Stimulated activated CD4-positive, alpha-beta T cell treated with anti-CD3 and anti-CD28 coated beads, Interleukin-12 subunit alpha, Interleukin-12 subunit beta, amount 100 ng/mL, for 48 hours (primary cell): ENCODE data around the gene DHX35.
A peak's percentile ranks its signal among the peaks of the same experiment; 100 is the strongest.
"Not testable (repeated sequence)": the region's sequence is repeated elsewhere in the genome, so short reads cannot be mapped to it uniquely, and the experiment has no call there.

Experiments used
- DNase-seq, 3 donors: peaks; one replicate each; pipeline ENCODE4 v3.0.0-alpha.2; 2020; ENCODE audit warnings: low read depth in 2 of 3, low spot score in 1 of 3

Gene DHX35

DNA sequence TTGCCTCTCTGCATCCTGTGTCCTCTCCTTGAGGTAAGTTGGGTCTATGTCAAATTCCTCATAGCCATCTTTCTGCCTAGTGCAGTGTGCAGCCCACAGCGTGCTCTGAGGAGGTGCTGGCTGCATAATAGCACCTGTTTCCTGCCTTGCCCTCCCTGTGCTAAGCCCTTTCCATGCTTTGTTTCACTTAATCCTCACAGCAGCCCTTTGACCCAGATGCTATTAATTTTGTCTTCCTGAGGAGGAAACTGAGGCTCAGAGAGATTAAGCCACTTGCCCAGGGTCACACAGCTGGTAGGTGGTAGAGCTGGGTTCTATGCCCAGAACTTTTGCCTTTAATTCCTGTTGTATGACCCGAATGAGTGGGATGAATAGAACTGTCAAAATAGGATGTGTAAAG lies 22.5 kb upstream of the DHX35 start:
- no peak for DNase-seq

DNA sequence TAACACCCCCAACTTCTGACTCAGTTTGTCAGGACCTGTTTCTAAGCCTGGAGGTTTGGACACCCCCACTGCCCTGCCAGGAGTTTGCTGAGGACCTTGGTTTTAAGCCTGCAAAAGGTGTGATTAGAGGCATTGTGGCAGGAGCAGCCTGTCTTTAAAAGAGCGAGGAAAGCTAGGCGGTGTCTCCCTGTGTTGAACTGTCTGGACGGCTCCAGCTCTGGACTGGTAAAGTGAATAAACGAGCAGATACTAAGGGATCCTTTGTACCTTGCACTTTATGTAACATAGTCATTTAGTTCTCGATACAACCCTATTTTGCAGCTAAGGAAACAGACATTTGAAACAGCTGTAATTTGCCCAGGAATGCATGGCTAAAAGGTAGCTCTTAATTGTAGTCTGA lies 21.5 kb upstream of the DHX35 start:
- DNase-seq, result no peak

DNA sequence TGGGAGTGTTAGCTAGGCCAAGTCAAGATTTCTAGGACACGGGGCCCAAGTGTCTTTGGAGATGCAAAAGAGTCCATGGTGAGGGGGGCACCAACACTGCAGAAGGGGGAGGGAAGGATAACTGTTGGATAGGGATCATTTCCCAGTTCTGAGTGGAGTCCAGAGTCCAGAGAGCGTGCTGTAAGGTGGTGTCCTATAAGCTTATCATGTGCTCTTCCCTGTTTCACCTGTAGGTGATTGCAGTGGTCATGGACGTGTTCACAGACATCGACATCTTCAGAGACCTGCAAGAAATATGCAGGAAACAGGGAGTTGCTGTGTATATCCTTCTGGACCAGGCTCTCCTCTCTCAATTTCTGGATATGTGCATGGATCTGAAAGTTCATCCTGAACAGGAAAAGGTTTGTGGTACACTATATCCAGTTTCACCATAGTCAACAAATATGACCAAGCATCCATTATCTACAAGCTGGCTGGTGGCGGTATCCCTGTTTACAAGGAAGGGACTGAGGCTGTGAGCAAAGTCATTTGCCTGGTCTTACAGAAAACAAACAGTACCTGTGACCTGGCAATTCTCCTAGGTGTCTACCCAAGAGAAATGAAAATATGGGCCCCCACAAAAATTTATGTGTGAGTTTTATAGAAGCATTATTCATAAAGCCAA lies 20.3 kb upstream of the DHX35 start:
- DNase-seq, result no peak

DNA sequence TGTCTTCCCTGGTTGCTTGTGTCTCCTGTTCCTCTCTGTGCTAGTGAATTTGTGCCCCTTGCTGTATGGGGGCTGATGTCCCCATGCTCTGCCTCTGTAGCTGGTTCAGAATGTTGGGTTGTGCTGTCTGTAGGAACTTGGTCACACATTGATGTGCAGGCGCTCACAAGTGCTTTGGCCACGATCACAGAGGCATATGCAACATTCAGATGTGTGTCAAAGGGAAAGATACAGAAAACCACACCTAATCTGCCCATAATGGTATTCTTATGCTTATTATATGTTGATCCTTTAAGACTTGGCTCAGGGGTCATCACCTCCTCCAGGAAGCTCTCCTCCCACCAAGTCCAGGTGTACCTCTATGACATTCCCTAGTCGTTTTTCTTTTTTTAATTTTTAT lies 17.1 kb upstream of the DHX35 start:
- DNase-seq, result no peak

GRCh38 chr20:38946836-38947235 lies 15.3 kb upstream of the DHX35 start:
- DNase-seq, result no peak

DNA sequence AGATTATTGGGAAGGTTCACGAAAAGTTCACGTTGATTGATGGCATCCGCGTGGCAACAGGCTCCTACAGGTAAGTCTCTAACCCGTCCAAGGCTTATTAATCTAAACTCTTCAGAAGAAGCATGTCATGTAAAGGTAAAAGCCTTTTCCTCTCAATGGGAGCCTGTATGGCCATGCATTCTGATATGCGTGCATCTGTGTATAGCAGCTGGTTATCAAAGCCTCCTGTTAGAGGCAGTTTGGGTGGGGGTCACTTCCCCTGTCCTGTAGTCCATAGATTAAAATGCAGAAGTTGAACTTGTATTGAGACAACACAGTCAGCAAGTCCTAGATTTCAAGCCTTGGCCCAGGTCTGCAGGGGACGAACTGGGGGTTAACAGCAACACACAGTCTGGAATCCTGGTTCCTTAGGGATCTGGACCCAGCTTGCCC lies 14.2 kb upstream of the DHX35 start:
- no peak for DNase-seq

DNA sequence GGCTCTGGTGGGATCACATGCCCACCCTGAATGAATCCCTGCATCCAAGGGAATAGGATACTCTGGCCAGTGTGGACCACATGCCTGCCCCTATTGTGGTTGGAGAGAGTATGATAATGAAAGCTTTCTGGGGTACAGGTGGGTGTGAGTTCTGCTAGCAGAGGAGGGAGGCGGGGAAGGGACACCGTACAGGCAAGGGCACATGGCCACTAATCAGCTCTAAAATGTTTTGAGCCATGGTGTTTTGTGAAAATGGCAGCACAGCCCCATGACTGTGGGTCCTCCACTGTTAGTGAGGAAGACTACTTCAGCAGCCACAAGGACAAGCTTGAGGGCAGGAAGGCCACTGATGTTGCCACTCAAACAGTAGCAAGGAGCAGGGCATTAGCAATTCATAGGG lies 11.9 kb upstream of the DHX35 start:
- no peak for DNase-seq

GRCh38 chr20:38951611-38952010 lies 10.5 kb upstream of the DHX35 start:
- DNase-seq, result no peak

- no peak for DNase-seq
Measured at GRCh38 chr20:38952153-38952552, 10.0 kb upstream of the DHX35 start.

GRCh38 chr20:38953630-38954340 lies 8.4 kb upstream of the DHX35 start:
- DNase-seq, result no peak

DNA sequence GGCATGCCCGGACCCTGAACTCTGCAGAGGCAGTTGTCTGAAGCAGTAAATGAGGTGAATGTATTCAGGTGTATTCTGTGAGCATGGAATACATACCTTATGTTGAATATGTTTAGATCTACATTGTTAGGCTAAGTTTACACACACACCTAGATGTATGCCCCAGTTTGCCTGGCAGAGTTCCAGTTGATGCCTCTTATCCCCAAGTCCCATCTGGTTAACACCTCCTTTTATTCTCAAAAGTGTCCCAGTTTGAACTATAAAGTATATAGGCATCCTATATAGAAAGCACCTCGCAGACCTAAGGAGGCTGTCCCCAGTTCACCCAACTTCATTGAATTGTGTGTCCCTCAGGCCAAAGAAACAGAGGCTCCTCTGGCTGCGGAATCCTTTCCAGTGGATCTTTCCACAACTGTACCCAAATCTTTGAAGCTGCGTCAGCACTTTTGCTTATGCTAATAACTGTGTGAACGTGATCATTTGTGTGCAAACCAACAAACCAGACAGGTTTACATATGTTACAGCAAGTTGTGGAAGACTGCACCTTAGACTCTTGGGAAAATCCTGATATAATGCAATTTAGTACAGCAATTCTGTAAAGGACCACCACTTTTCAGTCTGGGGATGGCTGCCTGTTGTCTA lies 4.8 kb upstream of the DHX35 start:
- DNase-seq, result no peak

DNA sequence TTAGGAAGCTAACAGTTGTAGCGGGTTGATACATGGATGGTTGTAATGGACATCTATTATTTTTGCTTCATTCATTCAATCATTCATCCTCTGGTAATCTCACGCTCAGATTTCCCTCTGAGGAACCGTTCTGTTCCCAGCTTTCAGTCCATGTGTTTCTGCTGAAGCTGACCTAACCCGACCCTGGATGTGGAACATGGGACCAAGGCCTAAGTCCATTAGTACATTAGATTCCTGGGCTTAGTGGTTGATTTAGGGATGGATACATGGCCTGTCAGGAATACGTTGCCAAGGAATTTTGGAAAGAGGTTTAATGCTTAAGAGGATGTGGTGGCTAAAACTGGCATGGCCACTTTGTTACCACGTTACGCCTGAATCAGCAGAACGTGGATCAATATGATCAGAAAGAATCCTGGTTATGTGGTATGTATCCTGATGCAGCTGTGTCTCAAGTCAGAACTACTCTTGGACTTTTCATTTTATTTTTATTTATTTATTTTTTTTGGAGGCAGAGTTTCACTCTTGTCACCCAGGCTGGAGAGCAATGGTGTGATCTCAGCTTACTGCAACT lies 4.1 kb upstream of the DHX35 start:
- no peak for DNase-seq

GRCh38 chr20:38960187-38960687 lies 1.9 kb upstream of the DHX35 start:
- DNase-seq, result not testable (repeated sequence)

DNA sequence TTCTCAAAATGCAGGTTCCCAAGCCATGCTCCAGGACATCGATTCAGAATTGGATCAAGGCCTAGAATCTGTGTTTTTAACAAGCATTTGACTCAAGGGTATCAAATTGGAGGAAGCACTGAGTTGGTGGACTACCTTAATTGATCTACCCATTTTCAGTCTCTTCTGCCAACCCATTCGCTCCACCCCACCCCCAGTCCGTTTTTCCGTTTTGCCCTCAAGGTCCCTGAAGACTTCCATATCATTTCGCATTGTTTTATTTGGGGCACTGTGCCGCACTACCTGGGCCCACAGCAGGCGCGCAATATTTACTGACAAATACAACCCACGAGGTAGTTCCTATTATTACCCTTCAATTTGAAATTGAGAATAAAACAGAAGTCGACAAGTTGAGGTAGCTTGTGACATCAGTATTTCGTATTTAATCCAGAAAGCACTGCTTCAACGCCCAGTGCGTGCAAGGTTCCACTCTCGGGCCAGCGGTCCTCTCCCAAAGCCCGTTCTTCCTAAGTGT lies 557 bp upstream of the DHX35 start:
- DNase-seq, result peak; percentile 7 to 20 (median 7)

DNA sequence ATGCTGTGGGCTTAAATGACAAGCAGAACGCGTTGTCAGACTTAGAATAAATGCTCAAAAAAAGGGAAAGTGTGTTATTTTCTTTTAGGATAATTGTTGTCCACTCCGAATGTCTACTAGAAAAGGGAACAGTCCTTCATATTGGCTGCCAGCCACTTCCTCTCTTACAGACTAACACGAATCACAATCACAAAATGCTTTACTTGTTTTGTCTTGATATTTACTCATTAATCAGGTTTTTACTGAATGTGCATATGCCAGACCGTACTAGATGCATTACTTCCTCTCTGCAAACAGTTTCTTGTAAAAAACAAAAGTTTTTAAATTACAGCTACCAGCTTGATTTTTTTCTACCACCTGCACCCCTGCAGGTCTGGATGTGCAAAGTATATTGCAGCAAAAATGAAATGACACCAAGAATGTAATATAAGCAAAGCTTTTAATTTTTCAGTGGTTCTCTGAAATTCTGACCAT lies 821 bp downstream of the DHX35 start:
- DNase-seq, result no peak

DNA sequence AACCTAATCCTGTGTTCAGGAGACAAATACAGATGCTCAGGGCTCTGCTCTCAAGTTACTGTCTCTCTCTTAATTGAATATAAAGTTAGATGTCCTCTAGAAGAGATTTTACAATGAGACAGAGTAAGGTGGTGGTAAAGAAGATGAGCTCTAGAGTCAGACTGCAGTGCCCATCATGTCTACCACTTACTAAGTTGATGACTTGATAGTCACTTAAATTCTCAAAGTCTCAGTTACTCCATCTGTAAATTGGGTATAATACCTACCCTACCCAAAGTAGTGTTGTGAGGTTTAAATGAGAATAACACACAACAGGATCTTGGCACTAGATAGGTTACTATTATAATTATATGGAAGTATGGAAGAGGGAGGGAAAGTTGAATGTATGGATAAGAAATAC lies 1.6 kb downstream of the DHX35 start:
- DNase-seq, result no peak

DNA sequence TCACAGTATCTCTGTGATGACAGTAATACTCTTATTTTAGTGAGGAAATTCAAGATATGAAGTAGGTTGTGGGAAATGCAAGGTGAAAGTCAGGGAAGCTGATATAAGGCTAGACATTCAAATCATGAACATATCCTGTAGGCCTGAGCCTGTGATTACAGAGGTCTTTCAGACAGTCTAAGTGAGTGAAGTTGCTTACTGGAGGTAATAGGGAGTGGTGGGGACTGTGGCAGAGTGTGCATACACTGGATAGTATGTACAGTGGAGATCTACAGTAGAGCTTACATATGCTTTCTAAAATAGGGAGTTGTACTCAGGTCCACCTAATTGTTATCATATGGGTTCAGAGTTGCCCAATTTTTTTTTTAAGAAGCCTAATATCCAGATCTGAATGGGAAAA lies 3.1 kb downstream of the DHX35 start:
- DNase-seq, result no peak

GRCh38 chr20:38968090-38968489 lies 5.9 kb downstream of the DHX35 start:
- no peak for DNase-seq

GRCh38 chr20:38969708-38970107 lies 7.6 kb downstream of the DHX35 start:
- DNase-seq, result no peak

DNA sequence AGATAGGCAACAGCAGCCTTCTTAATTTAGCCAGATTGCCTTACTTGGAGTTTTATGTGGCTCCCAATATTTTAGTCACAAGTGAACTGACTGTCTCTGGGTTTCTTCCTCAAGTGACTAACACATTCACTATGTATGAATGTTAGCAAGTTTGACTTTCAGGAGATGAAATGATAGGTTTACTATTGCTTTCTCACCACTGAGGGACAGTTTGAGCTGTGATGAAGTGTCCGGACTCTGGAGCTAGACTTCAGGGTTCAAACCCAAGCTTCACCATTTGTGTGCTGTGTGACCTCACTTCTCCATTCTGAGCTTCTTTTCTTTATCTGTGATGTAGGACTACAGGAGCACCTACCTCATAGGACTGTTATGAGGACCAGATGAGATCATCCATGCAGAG lies 8.2 kb downstream of the DHX35 start:
- no peak for DNase-seq

GRCh38 chr20:38973107-38973506 lies 11.0 kb downstream of the DHX35 start:
- no peak for DNase-seq

GRCh38 chr20:38973645-38974044 lies 11.5 kb downstream of the DHX35 start:
- DNase-seq, result no peak
